HL-60 (cell line): ENCODE measurements around the gene CD48.
A peak's percentile ranks its signal among the peaks of the same experiment; 100 is the strongest.

Experiments used
- GABPA ChIP-seq: IDR thresholded peaks from 2 replicates; pipeline ENCODE4 v1.6.1; 2012; ENCODE audit warnings: low read depth
- POLR2AphosphoS5 ChIP-seq: IDR thresholded peaks from 2 replicates; pipeline ENCODE4 v1.6.1; 2012; ENCODE audit warnings: low read depth
- SPI1 ChIP-seq: IDR thresholded peaks from 2 replicates; pipeline ENCODE4 v1.6.1; 2012; ENCODE audit warnings: low read depth, mild to moderate bottlenecking, borderline replicate concordance
- TF ChIP-seq, protein P1 (sequence below): IDR thresholded peaks from one replicate; pipeline ENCODE4 v1.5.1; 2011; ENCODE audit warnings: low read length, control low read depth, inconsistent platforms; ENCODE audit not compliant: insufficient read depth
- TF ChIP-seq, protein P2 (sequence below): IDR thresholded peaks from 2 replicates; pipeline ENCODE4 v1.6.1; 2012; ENCODE audit warnings: low read depth; ENCODE audit not compliant: insufficient replicate concordance

DNA sequence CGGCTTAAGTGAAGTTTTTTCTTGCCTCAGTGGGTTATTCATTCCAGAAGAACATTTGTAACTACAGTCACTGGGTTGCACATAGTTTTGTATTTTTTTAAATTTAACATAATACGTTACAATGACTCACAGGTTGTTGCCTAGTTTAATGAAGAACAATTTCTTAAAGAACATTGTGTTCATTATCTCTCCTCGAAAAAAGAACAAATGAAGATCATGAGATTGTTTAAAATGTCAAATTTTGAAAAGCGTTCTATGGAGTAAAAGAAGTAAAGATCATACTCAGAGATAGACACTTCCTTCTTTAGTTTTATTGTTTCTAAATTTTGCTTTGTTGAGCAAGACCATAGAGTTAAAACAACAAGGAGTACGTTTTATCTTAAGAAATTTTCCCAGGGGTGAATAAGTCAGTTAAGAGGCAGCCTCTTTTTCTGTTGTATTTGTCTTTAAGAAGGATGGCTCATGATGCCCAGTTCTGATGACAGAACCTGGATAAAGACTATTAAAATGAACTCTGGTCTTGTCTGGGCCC, 54.3 kb downstream of the CD48 start:
- TF ChIP-seq GABPA, result no peak
- TF ChIP-seq, protein P1, sequence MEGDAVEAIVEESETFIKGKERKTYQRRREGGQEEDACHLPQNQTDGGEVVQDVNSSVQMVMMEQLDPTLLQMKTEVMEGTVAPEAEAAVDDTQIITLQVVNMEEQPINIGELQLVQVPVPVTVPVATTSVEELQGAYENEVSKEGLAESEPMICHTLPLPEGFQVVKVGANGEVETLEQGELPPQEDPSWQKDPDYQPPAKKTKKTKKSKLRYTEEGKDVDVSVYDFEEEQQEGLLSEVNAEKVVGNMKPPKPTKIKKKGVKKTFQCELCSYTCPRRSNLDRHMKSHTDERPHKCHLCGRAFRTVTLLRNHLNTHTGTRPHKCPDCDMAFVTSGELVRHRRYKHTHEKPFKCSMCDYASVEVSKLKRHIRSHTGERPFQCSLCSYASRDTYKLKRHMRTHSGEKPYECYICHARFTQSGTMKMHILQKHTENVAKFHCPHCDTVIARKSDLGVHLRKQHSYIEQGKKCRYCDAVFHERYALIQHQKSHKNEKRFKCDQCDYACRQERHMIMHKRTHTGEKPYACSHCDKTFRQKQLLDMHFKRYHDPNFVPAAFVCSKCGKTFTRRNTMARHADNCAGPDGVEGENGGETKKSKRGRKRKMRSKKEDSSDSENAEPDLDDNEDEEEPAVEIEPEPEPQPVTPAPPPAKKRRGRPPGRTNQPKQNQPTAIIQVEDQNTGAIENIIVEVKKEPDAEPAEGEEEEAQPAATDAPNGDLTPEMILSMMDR, result no peak
- TF ChIP-seq POLR2AphosphoS5, result no peak
- TF ChIP-seq, protein P2, sequence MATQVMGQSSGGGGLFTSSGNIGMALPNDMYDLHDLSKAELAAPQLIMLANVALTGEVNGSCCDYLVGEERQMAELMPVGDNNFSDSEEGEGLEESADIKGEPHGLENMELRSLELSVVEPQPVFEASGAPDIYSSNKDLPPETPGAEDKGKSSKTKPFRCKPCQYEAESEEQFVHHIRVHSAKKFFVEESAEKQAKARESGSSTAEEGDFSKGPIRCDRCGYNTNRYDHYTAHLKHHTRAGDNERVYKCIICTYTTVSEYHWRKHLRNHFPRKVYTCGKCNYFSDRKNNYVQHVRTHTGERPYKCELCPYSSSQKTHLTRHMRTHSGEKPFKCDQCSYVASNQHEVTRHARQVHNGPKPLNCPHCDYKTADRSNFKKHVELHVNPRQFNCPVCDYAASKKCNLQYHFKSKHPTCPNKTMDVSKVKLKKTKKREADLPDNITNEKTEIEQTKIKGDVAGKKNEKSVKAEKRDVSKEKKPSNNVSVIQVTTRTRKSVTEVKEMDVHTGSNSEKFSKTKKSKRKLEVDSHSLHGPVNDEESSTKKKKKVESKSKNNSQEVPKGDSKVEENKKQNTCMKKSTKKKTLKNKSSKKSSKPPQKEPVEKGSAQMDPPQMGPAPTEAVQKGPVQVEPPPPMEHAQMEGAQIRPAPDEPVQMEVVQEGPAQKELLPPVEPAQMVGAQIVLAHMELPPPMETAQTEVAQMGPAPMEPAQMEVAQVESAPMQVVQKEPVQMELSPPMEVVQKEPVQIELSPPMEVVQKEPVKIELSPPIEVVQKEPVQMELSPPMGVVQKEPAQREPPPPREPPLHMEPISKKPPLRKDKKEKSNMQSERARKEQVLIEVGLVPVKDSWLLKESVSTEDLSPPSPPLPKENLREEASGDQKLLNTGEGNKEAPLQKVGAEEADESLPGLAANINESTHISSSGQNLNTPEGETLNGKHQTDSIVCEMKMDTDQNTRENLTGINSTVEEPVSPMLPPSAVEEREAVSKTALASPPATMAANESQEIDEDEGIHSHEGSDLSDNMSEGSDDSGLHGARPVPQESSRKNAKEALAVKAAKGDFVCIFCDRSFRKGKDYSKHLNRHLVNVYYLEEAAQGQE, result no peak
- peak; percentile 40; the same call in 1 of the 2 replicates for TF ChIP-seq SPI1
